ENCODE measurements around the gene DENND6A. TPM values are rescaled to one million over a fixed set of nuclear protein-coding genes. Genes with fewer than 3 reads are reported as not detected.

Gene DENND6A
- total and polyA plus RNA-seq, 2 of the 8 experiments (the other 6 are each of a cell fraction or from before 2014, with no cell fraction given) = 7.8 to 14.8 TPM

DNA sequence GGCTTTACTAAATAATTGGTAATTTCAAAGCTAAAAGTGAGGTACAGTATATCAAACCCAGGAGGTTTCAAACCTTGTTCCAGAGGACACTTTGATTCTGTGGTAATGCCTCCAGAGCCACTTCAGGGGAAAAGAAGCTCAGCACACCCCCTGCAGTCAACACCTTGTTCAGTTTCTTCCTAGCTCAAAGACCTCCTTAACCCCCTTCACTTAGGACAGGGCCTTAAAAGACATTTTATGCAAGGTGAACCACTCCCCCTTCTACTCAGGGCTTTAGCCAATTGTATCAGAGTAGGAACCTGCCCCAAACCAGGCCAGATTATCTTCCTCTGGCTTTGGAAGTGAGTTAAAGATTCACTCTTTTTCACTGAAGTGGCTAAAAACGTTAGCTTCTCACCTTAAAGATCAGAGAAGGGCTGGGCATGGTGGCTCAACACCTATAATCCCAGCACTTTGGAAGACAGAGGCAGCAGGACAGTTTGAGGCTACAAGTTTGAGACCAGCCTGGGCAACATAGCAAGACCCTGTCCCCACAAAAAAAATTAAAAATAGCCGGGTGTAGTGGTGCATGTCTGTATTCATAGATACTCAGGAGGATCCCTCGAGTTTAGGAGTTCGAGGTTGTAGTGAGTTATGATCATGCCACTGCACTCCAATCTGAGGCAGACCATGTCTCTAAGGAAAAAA lies 3.4 kb downstream of the DENND6A start (continued):
- TF ChIP-seq, protein P1, sequence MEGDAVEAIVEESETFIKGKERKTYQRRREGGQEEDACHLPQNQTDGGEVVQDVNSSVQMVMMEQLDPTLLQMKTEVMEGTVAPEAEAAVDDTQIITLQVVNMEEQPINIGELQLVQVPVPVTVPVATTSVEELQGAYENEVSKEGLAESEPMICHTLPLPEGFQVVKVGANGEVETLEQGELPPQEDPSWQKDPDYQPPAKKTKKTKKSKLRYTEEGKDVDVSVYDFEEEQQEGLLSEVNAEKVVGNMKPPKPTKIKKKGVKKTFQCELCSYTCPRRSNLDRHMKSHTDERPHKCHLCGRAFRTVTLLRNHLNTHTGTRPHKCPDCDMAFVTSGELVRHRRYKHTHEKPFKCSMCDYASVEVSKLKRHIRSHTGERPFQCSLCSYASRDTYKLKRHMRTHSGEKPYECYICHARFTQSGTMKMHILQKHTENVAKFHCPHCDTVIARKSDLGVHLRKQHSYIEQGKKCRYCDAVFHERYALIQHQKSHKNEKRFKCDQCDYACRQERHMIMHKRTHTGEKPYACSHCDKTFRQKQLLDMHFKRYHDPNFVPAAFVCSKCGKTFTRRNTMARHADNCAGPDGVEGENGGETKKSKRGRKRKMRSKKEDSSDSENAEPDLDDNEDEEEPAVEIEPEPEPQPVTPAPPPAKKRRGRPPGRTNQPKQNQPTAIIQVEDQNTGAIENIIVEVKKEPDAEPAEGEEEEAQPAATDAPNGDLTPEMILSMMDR (IDR thresholded peaks at IDR 0.05; ENCODE audit: control extremely low read depth in 1 of 3, insufficient read depth in 1 of 3, low read depth in 1 of 3, low read length in 3 of 3) = peak in 1 of 3 experiments; percentile 17; a peak in 1 of 4 replicates
